HL-60/S4 (cell line): ENCODE results near the gene NCAM1.

ENCODE experiments used
- in situ Hi-C: fragments of 300-500 bp; cut with MboI; formaldehyde crosslinking; loops from 2 replicates; pipeline ENCODE4 v1.14.3; 2022; ENCODE audit warnings: low sequenced_read_pairs

NCAM1 gene

GRCh38 chr11:113245216-113245615 lies 284.0 kb downstream of the NCAM1 start:
- in situ Hi-C loops, result no loop called here

- in situ Hi-C loops, result no loop called here
Measured at GRCh38 chr11:113247221-113247620, 286.0 kb downstream of the NCAM1 start.

- in situ Hi-C loops, result no loop called here
Measured at GRCh38 chr11:113247966-113248365, 286.7 kb downstream of the NCAM1 start.

GRCh38 chr11:113248702-113249490 lies 287.7 kb downstream of the NCAM1 start:
- in situ Hi-C loops, result no loop called here

- in situ Hi-C loops, result no loop called here
Measured at GRCh38 chr11:113249491-113249763, 288.2 kb downstream of the NCAM1 start.

GRCh38 chr11:113249786-113250185 lies 288.6 kb downstream of the NCAM1 start:
- in situ Hi-C loops, result no loop called here

GRCh38 chr11:113251281-113251680 lies 290.1 kb downstream of the NCAM1 start:
- in situ Hi-C loops, result no loop called here

- in situ Hi-C loops, result no loop called here
Measured at GRCh38 chr11:113253406-113253805, 292.2 kb downstream of the NCAM1 start.

- in situ Hi-C loops, result no loop called here
Measured at GRCh38 chr11:113255096-113255495, 293.9 kb downstream of the NCAM1 start.

- in situ Hi-C loops, result no loop called here
Measured at GRCh38 chr11:113255741-113256140, 294.5 kb downstream of the NCAM1 start.

- in situ Hi-C loops, result no loop called here
Measured at GRCh38 chr11:113256431-113257202, 295.4 kb downstream of the NCAM1 start.

- in situ Hi-C loops, result no loop called here
Measured at GRCh38 chr11:113260096-113260425, 298.8 kb downstream of the NCAM1 start.

- in situ Hi-C loops, result no loop called here
Measured at GRCh38 chr11:113260541-113260940, 299.3 kb downstream of the NCAM1 start.

- in situ Hi-C loops, result no loop called here
Measured at GRCh38 chr11:113261709-113262475, 300.7 kb downstream of the NCAM1 start.

GRCh38 chr11:113262594-113262993 lies 301.4 kb downstream of the NCAM1 start:
- in situ Hi-C loops, result no loop called here

- in situ Hi-C loops, result no loop called here
Measured at GRCh38 chr11:113263458-113264259, 302.4 kb downstream of the NCAM1 start.

- in situ Hi-C loops, result no loop called here
Measured at GRCh38 chr11:113265362-113265761, 304.1 kb downstream of the NCAM1 start.

GRCh38 chr11:113267493-113267892 lies 306.3 kb downstream of the NCAM1 start:
- in situ Hi-C loops, result no loop called here

GRCh38 chr11:113269096-113269495 lies 307.9 kb downstream of the NCAM1 start:
- in situ Hi-C loops, result no loop called here

GRCh38 chr11:113269636-113270035 lies 308.4 kb downstream of the NCAM1 start:
- in situ Hi-C loops, result no loop called here

GRCh38 chr11:113270080-113270479 lies 308.9 kb downstream of the NCAM1 start:
- in situ Hi-C loops, result no loop called here
